ENCODE data around the gene OR6B2. TPM values are rescaled to one million over a fixed set of nuclear protein-coding genes. Genes with fewer than 3 reads are reported as not detected.
"Not testable (repeated sequence)": the region's sequence is repeated elsewhere in the genome, so short reads cannot be mapped to it uniquely, and the experiment has no call there.

The OR6B2 gene
- total RNA-seq, 6 experiments from 2014 or later: not detected

GRCh38 chr2:240052524-240052923, 22.3 kb upstream of the OR6B2 start:
- H3K4me1 ChIP-seq: no peaks in the 10 kb centered on the region
- DNase-seq (no peak), ATAC-seq (no peak)
- no peak overlapping the region for H3K27ac ChIP-seq
- no peaks in the 10 kb centered on the region for H3K36me3 ChIP-seq
- no peaks in the 10 kb centered on the region for H3K9me3 ChIP-seq
- H3K4me3 ChIP-seq: no peak overlapping the region
- intact Hi-C loops (cut with DNase I): no loop called here
- H3K27me3 ChIP-seq: no peaks in the 10 kb centered on the region
- TF ChIP-seq CTCF (IDR thresholded peaks at IDR 0.05) (no peak), POLR2A (IDR thresholded peaks at IDR 0.05) (no peak)
- 74% methylated on average over 12 of the region's 12 CpGs for WGBS (ENCODE audit: insufficient coverage, low coverage, low lambda C conversion rate, missing lambda C conversion rate)

GRCh38 chr2:240051697-240052096, 21.5 kb upstream of the OR6B2 start:
- Histone ChIP-seq H3K36me3 (no peaks in the 10 kb centered on the region), H3K4me1 (no peaks in the 10 kb centered on the region), H3K4me3 (no peak overlapping the region), H3K27me3 (no peaks in the 10 kb centered on the region), H3K9me3 (no peaks in the 10 kb centered on the region), H3K27ac (no peak overlapping the region)
- DNase-seq (no peak), ATAC-seq (no peak)
- TF ChIP-seq POLR2A (IDR thresholded peaks at IDR 0.05) (no peak), CTCF (IDR thresholded peaks at IDR 0.05) (no peak)
- WGBS (ENCODE audit: insufficient coverage, low coverage, low lambda C conversion rate, missing lambda C conversion rate): 57% methylated on average over 2 of the region's 4 CpGs
- intact Hi-C loops (cut with DNase I): no loop called here

- intact Hi-C loops (cut with DNase I): no loop called here
- TF ChIP-seq CTCF (IDR thresholded peaks at IDR 0.05): no peak
- TF ChIP-seq POLR2A (IDR thresholded peaks at IDR 0.05): no peak
- Histone ChIP-seq H3K4me3 (no peak overlapping the region), H3K36me3 (no peaks in the 10 kb centered on the region), H3K27ac (no peak overlapping the region), H3K4me1 (no peaks in the 10 kb centered on the region), H3K27me3 (no peaks in the 10 kb centered on the region), H3K9me3 (no peaks in the 10 kb centered on the region)
- no peak for DNase-seq
- ATAC-seq: no peak
- 52% methylated on average over 10 of the region's 12 CpGs for WGBS (ENCODE audit: insufficient coverage, low coverage, low lambda C conversion rate, missing lambda C conversion rate)
Measured at GRCh38 chr2:240050278-240050677, 20.0 kb upstream of the OR6B2 start.

- Histone ChIP-seq H3K27ac (no peak overlapping the region), H3K4me3 (no peak overlapping the region), H3K27me3 (no peaks in the 10 kb centered on the region), H3K4me1 (no peaks in the 10 kb centered on the region), H3K36me3 (no peaks in the 10 kb centered on the region), H3K9me3 (no peaks in the 10 kb centered on the region)
- WGBS (ENCODE audit: insufficient coverage, low coverage, low lambda C conversion rate, missing lambda C conversion rate): 52% methylated on average over 9 of the region's 9 CpGs
- intact Hi-C loops (cut with DNase I): no loop called here
- no peak for ATAC-seq
- DNase-seq: no peak
- TF ChIP-seq CTCF (IDR thresholded peaks at IDR 0.05) (no peak), POLR2A (IDR thresholded peaks at IDR 0.05) (no peak)
Measured at GRCh38 chr2:240048237-240048636, 18.0 kb upstream of the OR6B2 start.

GRCh38 chr2:240045098-240045497, 14.9 kb upstream of the OR6B2 start:
- no peak for DNase-seq
- H3K4me1 ChIP-seq: no peaks in the 10 kb centered on the region
- intact Hi-C loops (cut with DNase I): no loop called here
- H3K27ac ChIP-seq: no peak overlapping the region
- WGBS (ENCODE audit: insufficient coverage, low coverage, low lambda C conversion rate, missing lambda C conversion rate): 81% methylated on average over 8 of the region's 13 CpGs
- H3K4me3 ChIP-seq: no peak overlapping the region
- H3K36me3 ChIP-seq: no peaks in the 10 kb centered on the region
- no peaks in the 10 kb centered on the region for H3K9me3 ChIP-seq
- no peak for TF ChIP-seq POLR2A (IDR thresholded peaks at IDR 0.05)
- TF ChIP-seq CTCF (IDR thresholded peaks at IDR 0.05): no peak
- no peaks in the 10 kb centered on the region for H3K27me3 ChIP-seq
- ATAC-seq: no peak

- WGBS (ENCODE audit: insufficient coverage, low coverage, low lambda C conversion rate, missing lambda C conversion rate): no CpG with 5 or more reads among the region's 2 CpGs
- DNase-seq; H3K36me3 ChIP-seq; H3K27ac ChIP-seq; H3K27me3 ChIP-seq; H3K9me3 ChIP-seq; intact Hi-C loops (cut with DNase I); H3K4me3 ChIP-seq; H3K4me1 ChIP-seq; ATAC-seq: not testable (repeated sequence)
Measured at GRCh38 chr2:240044096-240044495, 13.9 kb upstream of the OR6B2 start.

Data from right lobe of liver (tissue), 6 donors.